Measurements from ENCODE around the gene TMCO4.

The TMCO4 gene

GRCh38 chr1:19768353-19769210, 31.1 kb downstream of the TMCO4 start:
- no peak for DNase-seq (ENCODE audit: extremely low read depth, low read depth)
- no peak for TF ChIP-seq CTCF (IDR thresholded peaks at IDR 0.05; ENCODE audit: low read depth, low read length)

- no peak for TF ChIP-seq CTCF (IDR thresholded peaks at IDR 0.05; ENCODE audit: low read depth, low read length)
- peak; percentile 66 for DNase-seq (ENCODE audit: extremely low read depth, low read depth)
Observed at GRCh38 chr1:19765623-19766022, 34.1 kb downstream of the TMCO4 start.

GRCh38 chr1:19764848-19765247, 34.9 kb downstream of the TMCO4 start:
- no peak for TF ChIP-seq CTCF (IDR thresholded peaks at IDR 0.05; ENCODE audit: low read depth, low read length)
- no peak for DNase-seq (ENCODE audit: extremely low read depth, low read depth)

- peak; percentile 71 for TF ChIP-seq CTCF (IDR thresholded peaks at IDR 0.05; ENCODE audit: low read depth, low read length)
- DNase-seq (ENCODE audit: extremely low read depth, low read depth): no peak
Observed at GRCh38 chr1:19762175-19762779, 37.4 kb downstream of the TMCO4 start.

GRCh38 chr1:19759740-19760089, 40.0 kb downstream of the TMCO4 start:
- no peak for TF ChIP-seq CTCF (IDR thresholded peaks at IDR 0.05; ENCODE audit: low read depth, low read length)
- DNase-seq (ENCODE audit: extremely low read depth, low read depth): no peak

- no peak for TF ChIP-seq CTCF (IDR thresholded peaks at IDR 0.05; ENCODE audit: low read depth, low read length)
- DNase-seq (ENCODE audit: extremely low read depth, low read depth): peak; percentile 63
Observed at GRCh38 chr1:19758227-19758830, 41.4 kb downstream of the TMCO4 start.

- no peak for DNase-seq (ENCODE audit: extremely low read depth, low read depth)
- no peak for TF ChIP-seq CTCF (IDR thresholded peaks at IDR 0.05; ENCODE audit: low read depth, low read length)
Observed at GRCh38 chr1:19757641-19758040, 42.1 kb downstream of the TMCO4 start.
